ENCODE measurements around the gene CD300LG. TPM values are rescaled to one million over a fixed set of nuclear protein-coding genes. Genes with fewer than 3 reads are reported as not detected.

Gene CD300LG
- total RNA-seq, 1 donor from 2014 or later = not detected

GRCh38 chr17:43900858-43901754 is 54.1 kb downstream of the CD300LG start:
- Mint-ChIP-seq H3K4me1 (ENCODE audit: unreplicated experiment) (peaks cover 25% of the 10 kb centered on the region), H3K27ac (no peak overlapping the region), H3K36me3 (no peaks in the 10 kb centered on the region), H3K27me3 (peaks cover 24% of the 10 kb centered on the region), H3K4me3 (peak overlapping the region; percentile 89), H3K9me3 (no peaks in the 10 kb centered on the region)
- no peak for DNase-seq (ENCODE audit: extremely low spot score, unreplicated experiment)
- TF ChIP-seq CTCF (conservative IDR thresholded peaks at IDR 0.05) = no peak

GRCh38 chr17:43901861-43902589 is 55.0 kb downstream of the CD300LG start:
- H3K9me3 Mint-ChIP-seq = no peaks in the 10 kb centered on the region
- peak overlapping the region; percentile 89 for H3K4me3 Mint-ChIP-seq
- no peak for TF ChIP-seq CTCF (conservative IDR thresholded peaks at IDR 0.05)
- H3K27me3 Mint-ChIP-seq = peaks cover 29% of the 10 kb centered on the region
- H3K36me3 Mint-ChIP-seq = no peaks in the 10 kb centered on the region
- DNase-seq (ENCODE audit: extremely low spot score, unreplicated experiment) = no peak
- peaks cover 29% of the 10 kb centered on the region for H3K4me1 Mint-ChIP-seq (ENCODE audit: unreplicated experiment)
- H3K27ac Mint-ChIP-seq = no peak overlapping the region

- no peak for TF ChIP-seq CTCF (conservative IDR thresholded peaks at IDR 0.05)
- H3K9me3 Mint-ChIP-seq = no peaks in the 10 kb centered on the region
- peak overlapping the region; percentile 49 for H3K27ac Mint-ChIP-seq
- H3K4me3 Mint-ChIP-seq = peak overlapping the region; percentile 88
- peaks cover 54% of the 10 kb centered on the region for H3K27me3 Mint-ChIP-seq
- no peaks in the 10 kb centered on the region for H3K36me3 Mint-ChIP-seq
- DNase-seq (ENCODE audit: extremely low spot score, unreplicated experiment) = no peak
- peaks cover 32% of the 10 kb centered on the region for H3K4me1 Mint-ChIP-seq (ENCODE audit: unreplicated experiment)
Observed at GRCh38 chr17:43905400-43905984, 58.5 kb downstream of the CD300LG start.

GRCh38 chr17:43905985-43906852 is 59.2 kb downstream of the CD300LG start:
- no peak for DNase-seq (ENCODE audit: extremely low spot score, unreplicated experiment)
- Mint-ChIP-seq H3K4me3 (peak overlapping the region; percentile 88), H3K27ac (peak overlapping the region; percentile 49), H3K27me3 (peaks cover 54% of the 10 kb centered on the region), H3K9me3 (no peaks in the 10 kb centered on the region), H3K4me1 (ENCODE audit: unreplicated experiment) (peaks cover 24% of the 10 kb centered on the region), H3K36me3 (no peaks in the 10 kb centered on the region)
- TF ChIP-seq CTCF (conservative IDR thresholded peaks at IDR 0.05) = no peak

GRCh38 chr17:43906951-43907424 is 60.0 kb downstream of the CD300LG start:
- peak overlapping the region; percentile 88 for H3K4me3 Mint-ChIP-seq
- peaks cover 52% of the 10 kb centered on the region for H3K27me3 Mint-ChIP-seq
- no peak for TF ChIP-seq CTCF (conservative IDR thresholded peaks at IDR 0.05)
- H3K9me3 Mint-ChIP-seq = no peaks in the 10 kb centered on the region
- H3K36me3 Mint-ChIP-seq = no peaks in the 10 kb centered on the region
- DNase-seq (ENCODE audit: extremely low spot score, unreplicated experiment) = no peak
- H3K4me1 Mint-ChIP-seq (ENCODE audit: unreplicated experiment) = peaks cover 17% of the 10 kb centered on the region
- no peak overlapping the region for H3K27ac Mint-ChIP-seq
